NAMALWA (cell line): ENCODE data around the gene NR2F2.

Experiments
- DNase-seq: peaks from one replicate; pipeline ENCODE4 v3.0.0-alpha.2; 2015; ENCODE audit warnings: low spot score

NR2F2 gene

DNA sequence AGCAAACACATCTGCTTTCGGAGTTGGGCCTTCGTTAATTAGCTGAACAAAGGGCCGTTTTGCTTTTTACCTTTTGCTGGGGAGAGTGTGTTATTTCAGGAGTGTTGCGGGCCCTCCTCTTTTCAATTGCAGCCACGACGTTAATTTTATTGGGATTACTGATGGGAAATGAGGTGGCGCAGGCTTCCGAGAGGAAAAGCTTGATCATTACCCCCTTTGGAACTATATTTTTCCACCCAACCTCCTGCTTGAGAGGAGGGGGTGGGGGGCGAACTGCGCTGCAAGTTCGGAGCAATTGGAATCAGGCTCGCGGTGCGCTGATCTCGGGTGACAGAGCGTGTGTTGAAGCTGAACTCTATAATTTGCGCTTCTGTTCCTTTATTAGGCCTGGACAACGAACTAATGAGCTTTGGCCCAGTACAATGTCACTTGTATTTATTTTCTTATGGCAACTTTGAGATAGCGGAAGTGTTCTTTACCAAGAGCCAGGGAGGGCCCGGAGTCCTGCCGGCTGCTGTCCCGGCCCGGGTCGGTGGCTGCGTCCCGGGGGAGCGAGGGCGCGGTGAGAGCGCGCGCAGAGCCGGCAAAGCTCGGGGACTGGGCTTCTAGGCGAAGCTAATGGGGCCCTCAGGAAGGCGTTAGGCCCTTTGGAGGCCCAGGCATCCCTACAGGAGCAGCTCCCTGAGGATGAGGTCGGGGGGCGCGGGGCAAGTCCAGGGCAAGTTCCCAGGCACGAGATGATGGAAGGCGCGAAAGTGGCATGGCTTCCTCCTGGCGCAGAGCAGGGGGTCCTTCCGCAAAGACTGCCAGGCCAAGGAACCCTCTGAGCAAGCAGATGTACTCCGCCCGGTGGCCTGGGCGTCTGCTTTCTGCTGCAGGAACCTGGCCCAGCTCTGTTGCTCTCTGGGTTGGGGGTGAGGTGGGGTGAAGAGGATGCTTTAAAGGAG, 12.9 kb downstream of the NR2F2 start:
- DNase-seq: no peak

DNA sequence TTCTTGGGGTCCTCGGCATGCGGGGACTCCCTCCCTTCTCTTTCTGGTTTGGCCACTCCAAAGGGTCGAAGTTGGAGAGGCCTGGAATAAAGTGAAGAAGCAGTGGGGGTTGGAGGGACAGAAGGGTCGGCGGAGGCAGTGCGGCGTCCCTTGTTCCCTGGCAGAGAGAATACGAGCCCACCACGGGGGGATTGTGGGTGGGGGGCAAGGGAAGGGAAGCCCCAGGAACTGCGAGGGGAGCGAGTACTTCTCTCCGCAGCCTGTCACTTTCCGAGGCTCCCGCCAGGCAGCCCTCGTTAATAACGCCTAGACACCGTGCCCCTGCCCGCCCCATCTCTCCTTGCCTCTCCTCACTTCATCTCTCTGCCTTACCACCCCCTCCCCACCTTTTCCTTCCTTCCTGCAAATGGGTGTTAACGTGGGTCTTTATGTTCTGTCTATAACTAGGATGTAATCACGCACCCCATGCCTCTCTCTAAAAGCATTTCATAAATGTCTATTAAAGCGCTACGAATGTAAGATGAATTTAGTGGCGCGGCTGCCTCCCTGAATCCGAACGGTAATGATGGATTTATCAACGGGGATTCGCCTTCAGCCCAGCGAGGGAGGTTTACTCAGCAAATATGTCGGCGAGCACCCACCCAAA, 13.7 kb downstream of the NR2F2 start:
- DNase-seq: no peak

DNA sequence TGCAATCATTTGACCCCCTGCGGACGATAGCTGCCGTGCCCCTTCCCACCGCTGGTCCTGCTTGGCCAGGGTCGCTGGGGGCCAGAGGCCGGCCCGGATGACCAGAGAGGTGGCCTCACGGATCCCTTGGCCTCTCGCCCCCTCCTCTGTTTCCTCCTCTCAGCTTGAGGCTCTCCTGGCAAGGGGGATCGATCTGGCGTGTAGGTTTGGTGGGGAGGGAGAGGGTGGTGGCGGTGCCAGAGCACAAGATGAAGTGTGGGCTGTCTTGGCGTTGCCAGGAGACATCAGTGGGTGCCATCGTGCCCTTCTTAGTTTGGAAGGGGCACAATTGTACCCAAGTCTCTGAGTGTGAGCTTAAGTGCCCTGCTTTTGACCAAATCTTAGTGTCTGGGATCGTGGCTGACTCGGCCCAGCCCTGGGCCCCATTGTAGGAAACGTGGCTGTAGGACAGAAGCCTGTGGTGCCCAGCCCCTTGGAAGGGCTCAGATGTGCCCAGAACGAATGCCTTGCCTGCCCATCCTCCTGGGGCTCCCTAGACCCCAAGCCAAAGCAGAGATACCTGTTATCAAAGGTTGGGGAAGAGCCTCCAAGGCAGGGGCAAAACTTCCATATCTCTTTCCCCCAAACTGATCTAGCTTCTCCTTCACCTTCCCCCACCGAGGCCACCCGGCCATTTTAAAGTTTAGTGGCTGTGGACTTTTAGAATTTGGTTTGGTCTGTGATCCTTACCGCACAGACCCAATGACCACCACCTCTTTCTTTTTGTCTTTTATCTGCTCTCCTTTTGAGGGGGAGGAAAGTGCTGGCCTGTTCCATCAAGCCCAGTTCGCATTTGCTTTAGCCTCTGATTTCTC, 14.4 kb downstream of the NR2F2 start:
- no peak for DNase-seq

DNA sequence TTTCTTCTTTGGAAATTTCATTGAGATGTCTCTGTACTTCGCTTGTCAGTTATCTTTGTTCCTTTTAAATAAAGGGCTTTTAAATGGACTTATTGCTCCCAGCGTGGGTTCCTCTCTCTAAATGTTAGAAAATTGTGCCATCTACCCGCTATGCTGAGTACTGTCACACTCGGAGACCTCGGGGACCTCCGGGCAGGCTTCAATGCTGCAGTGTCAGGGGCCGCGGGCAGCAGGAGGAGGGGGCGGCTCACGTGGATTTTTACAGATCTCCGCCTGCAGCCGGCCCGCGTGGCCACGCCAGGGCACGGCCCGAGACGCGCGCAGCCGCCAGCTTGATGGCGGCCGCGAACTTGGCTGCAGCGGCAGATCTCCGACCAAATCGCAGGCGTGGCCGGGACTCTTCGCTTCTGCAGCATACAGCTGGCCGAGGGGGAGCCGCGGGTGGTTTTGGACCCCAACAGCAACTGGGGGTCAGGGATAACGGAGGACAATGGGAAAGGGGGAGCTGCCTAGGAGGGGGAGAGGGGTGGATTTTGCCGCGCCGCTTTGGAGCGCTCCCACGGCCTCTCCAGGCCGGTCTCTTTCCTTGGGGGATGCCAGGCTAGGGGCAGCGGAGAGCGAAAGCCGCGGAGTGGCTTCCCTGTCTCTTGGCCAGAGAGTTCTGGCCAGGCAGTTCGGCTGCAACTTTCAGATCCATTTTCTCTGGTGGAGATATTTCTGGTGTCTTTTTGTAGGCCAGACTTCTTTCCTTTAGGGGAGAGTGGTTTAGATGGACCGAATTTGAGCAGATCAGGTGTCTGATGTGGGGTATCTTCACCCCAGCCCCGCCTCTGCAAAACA, 15.3 kb downstream of the NR2F2 start:
- peak; percentile 43 for DNase-seq

DNA sequence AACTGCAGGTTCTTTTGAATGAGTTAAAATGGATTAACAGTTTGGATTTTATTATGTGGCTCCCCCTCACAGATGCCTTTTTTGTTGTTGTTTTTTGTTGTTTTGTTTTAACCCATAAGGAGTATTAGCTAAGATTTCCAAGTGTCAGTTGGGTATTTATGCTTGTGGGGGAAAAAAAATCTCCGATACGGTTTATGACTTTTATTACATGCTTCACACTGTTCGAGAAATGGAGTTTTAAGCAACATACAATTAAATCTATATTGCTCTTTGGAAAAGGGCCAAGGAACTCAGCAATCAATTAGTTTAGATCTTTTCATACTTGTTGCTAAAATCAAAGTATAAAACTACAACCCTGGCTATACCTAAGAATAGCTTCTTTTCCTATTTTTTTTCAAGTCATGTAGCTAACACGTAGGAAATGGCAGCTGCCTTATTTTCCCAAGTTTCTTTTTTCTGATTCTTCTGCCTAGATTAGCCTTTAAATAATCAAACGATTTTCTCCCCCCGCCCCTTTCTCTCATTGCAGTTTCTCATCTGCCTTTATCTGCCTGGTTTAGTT, 16.0 kb downstream of the NR2F2 start:
- no peak for DNase-seq

DNA sequence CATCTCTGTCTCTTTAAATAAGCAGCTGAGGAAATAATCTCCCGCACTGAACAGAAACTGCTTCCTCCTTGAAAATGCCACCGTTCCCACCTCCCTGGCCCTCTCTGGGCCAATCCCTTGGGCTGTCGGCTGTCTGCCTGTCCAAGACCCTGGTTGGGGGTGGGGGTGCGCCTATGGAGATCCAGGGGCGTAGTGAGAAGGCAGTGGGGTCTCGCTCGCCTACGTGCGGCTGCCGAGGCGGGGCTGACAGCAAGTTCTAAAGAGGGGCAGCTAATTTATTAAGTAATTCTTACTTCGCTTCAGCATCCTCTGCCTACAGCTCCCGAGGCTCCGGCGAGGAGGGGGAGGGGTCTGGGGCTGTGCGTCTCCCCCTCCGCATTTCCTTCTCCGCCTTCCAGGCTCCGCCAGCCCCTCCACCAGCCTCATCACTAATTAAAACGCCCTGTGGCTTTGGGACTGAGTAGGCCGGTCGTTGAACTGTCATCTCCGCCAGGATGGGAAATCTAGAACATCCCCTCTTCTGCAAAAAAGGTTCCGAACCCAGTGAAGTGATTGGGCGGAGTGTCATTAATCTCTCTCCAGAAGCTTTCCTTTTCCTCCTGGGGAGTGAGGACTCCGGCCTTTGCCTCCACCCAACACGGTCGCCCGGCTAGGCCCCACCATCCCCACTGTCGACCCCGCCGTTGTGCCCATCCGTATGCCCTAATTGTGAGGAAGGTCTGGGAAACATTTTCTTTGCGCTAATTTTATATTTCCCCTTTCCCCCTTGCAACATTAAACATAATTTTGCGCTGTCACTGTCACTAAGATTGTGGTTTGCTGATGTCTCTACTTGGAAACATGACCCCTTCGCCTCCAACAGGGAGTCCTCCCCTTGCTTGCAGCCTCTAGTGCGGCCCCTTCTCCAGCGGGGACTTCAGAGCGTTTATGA, 16.9 kb downstream of the NR2F2 start:
- DNase-seq: no peak

DNA sequence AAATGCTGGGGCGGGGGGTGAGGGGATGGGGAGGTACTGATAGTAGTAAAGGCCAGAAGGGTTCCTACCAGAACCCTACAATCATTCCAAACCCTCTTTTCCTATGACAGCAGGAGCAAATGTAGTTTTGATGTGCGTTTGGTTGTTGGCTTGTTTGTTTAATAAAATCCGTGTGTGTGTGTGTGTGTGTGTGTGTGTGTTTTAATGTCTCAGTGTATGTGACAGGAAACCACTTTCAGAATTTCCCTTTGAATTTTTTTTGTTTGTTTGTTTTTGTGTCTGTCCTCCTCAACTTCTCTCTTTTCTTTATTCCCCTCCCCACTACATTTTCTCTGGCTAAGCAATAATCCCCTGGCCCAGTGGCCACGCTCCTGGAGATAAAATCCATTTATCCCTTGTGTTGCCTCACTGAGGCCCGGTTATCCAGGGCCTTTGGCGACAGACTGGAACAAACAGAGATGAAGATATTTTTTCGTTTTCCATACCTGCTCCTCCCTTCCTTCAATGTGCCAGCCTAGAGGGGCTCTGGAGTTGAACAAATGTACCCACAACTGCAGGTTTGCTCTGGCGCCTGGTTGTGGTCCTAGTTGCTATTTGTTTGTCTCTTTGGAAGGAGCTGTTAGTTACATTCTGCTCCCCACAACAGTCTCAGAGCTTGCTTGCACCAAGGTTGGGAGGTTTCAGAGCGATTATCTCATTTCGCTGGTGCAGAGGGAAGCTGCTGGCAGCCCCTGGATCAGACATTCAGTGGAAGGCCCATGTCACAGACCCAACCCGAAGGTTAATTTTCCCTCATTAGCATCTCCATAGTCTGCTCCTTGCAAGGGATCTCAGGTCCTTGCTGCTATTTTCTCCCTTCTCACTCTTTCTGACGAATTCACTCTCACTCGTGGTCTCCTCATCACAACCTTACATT, 17.9 kb downstream of the NR2F2 start:
- no peak for DNase-seq

DNA sequence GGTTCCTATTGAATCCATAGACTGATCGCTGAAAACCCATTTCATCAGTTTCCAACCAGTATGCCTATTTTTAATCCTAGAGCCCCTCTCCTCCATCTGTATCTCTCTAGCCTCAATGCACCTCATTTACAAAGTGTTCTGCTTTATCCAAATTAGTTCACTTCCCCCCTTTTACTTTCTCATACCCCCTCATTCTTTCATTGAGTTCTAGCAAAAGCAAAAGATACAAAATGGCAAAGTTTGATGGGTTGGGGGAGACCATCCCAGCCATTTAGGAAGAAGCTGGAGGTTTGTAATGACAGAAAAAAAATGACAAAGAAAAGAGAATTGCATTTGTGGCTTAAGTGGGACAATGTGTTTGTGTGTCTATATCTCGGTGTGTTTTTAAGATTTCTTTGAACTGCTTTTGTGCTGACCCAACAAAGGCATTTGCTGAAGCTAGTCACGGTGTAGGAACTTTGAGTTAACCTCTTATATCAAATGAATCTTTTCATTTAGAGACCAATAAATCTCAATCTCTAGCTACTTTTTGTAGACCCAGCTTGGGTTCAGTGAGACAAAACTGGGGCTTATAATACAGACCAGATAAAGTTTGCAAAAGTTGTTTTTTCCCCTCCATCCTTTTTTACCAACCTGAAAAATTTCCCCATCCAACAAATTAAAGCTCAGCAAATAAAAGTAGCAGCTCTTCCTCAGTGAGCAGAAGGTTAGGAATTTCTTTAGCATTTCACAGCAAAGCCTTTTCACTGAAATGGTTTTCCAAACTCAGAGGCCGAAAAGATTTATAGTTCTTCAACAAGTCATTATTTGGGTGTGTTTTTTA, 18.7 kb downstream of the NR2F2 start:
- DNase-seq: no peak

DNA sequence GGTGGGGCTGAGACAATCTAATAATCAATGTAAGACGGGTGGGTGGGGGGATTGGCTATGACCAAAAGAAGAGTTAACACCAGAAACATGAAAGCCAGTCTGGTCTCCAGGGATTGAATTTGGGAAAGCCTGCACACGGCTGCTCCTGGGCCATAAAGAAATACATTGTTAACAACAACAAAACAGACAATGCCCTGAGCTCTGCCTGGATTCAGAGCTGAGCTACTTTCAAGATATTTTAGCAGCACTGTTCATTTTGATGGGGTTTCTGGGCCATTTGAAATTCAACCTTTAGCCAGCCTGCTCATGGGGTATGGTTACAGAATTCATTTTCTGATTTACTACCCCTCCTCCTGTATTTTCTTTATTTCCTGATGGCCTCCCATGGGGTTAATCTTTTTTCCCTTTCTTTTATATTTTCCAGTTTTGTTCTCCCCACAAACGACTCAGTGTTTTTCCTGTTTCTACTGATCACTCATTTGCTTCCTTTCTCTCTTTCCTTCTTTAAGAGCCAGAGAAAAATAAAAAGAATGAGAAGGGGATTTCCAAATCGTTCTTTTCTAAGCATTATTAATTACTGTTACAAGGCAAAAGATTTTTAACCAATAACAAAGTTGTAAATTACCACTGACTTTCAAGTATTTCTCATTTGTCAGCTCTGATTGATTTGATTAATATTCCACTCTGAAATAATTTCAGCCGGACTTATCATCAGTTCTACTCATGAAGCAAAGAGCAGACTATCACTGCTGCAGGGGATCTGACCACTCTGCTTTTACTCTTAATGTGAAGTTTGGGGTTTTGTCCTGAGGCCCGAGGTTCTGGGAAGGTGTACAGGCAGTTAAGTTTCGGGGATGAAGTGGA, 19.6 kb downstream of the NR2F2 start:
- no peak for DNase-seq

DNA sequence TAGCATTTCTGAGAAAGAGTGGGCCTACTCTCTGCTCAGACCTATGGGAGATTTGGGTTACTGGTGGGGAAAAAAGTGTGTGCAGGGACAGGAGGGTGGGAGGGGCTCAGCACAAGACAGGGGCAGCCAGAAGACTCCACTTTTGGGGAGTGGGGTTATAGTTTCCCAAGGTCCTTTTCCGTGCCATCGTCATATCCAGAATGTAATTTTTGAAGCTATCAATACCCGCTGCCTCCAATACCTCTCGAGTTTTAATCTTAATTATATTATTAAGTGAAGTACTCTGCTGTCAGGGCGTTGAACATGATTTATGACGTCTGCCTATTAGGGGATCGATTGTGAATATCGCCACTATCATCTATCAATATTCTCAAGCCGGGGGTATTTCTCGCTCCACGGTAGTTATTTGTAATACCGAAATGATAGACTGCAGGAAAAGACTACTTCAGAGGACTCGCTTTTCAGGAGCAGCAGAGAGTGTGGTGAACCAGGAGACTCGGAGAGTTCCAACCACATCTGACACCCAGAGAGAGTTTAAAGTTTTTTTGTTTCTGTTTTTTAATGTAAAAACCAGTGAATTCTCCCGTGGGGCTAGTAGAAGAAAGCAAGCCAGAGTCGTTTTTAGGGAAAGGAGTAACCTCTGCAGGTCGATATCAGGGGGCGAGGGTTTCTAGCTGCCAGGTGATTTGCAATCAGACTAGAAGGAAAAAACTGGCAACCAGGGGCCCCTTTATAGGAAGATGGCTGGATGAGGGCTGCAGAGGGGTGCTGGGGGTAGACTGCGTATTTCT, 20.6 kb downstream of the NR2F2 start:
- DNase-seq: no peak

DNA sequence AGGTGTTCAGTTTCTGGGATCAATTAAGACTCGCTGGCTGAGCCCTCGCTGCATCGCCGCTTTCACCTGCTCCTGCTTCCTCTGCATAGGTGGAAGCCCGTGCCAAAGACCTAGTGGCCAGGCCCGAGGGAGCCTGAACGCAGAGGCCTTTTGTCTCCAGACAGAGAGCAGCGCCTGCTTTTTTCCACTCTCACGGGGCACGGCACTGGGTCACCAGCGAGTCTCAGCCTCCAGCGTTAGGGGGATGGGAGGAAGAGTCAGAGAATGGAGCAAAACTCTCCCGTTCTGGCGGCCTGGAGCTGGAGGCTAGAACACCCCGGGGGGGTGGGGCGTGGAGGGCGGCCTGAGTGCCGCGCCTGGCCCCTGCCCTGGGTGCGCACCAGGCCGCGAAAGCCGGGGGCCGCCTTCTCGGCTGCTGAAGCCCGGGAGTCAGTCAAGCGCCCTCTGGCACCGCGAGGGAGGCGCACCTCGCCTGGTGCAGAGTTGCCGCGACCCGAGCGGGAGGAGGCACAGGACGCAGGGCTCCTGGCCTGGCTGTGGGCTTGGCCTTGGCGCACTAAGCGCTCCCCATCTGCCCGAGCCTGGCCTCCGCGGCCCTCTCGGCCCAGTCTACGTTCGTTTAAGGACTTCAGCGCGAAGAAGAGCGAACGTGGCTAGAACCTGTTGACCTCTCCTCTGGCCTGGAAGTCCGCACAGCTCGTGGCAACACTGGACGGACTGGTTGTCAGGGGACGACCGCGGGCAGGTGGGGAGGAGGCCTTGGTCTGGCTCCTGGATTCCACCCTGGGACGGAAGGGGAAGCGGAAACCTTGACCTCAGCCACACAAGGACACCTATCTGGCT, 21.5 kb downstream of the NR2F2 start:
- DNase-seq: no peak

DNA sequence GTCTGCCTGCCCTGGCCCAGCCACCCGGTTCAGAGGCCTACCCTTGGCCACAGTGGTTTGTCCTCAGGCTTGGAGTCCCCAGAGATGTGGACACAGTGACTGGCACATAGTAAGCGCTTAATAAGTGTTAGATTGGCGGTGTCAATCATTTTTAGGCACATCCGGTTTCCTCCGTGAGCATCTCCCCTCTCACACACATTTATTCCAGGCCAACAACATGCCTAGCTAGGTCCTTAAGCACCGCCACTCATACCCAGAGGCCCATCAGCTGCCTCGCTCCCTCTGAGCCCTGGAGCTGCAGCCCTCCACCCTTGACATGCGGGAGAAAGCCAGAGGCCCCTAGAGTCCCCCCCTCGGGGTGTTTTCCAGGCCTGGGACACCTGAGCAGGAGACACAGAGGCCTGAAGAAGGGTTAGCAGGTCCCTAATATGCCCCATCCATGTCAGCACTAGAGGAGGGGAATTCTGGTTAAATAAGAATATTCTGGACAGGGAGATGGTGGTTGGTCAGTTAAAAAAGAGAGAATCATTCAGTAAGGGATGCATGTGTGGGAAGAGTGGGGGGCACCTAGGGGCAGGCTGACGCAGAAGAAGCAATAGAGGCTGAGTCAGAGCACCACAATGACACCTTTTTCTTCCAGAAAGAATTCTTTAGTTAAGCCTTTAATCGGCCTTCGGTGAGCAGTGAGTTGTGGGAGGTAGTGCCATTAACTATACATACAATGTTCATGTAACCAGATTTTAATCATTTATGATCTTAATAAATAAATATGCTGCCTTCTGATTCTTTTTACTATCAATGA, 22.3 kb downstream of the NR2F2 start:
- no peak for DNase-seq

DNA sequence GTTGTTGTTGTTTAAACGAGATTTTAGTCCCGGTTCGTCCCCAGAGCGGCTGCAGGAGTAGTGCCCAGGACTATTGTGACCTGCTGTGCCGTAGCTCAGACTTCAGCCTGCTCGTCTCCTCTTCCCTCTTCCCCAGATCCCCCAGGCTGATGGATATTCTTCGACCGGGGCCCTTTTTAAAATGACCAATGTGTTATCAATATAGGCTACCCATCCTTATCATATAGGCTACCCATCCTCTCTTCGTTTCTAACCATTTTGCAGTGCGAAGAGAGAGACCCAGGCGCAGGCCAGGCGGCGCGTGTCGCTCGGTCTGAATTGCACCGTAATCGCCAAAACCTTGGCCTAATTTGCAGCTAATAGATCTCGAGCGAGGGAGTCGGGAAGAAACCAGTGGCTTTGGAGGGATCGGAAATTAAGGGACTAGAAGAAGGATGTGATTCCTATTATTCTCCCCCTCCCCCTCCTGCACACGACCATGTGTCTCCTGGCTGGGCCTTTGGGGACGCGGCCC, 23.0 kb downstream of the NR2F2 start:
- DNase-seq: no peak
